HUES6 (cell line): ENCODE measurements around the gene HBB.

Experiments used
- H3K27ac ChIP-seq: 2 replicates; pipeline ENCODE4 v1.7.0; 2013; ENCODE audit warnings: low read depth, mild to moderate bottlenecking, low read length, inconsistent platforms
- H3K27me3 ChIP-seq: 2 replicates; pipeline ENCODE4 v1.6.1; 2013; ENCODE audit warnings: low read length; ENCODE audit not compliant: control insufficient read depth, insufficient read depth
- H3K36me3 ChIP-seq: 2 replicates; pipeline ENCODE4 v1.6.1; 2013; ENCODE audit warnings: low read length; ENCODE audit not compliant: control insufficient read depth, insufficient read depth
- H3K4me1 ChIP-seq: 2 replicates; pipeline ENCODE4 v1.6.1; 2013; ENCODE audit warnings: low read length; ENCODE audit not compliant: control insufficient read depth, insufficient read depth
- H3K4me3 ChIP-seq: 2 replicates; pipeline ENCODE4 v1.5.1; 2013; ENCODE audit warnings: low read depth, low read length
- H3K9ac ChIP-seq: one replicate; pipeline ENCODE4 v1.6.1; 2013; ENCODE audit warnings: mild to moderate bottlenecking, low read length
- H3K9me3 ChIP-seq: 2 replicates; pipeline ENCODE4 v1.6.1; 2013; ENCODE audit warnings: low read depth, low read length; ENCODE audit not compliant: control insufficient read depth, insufficient read depth

Gene HBB

DNA sequence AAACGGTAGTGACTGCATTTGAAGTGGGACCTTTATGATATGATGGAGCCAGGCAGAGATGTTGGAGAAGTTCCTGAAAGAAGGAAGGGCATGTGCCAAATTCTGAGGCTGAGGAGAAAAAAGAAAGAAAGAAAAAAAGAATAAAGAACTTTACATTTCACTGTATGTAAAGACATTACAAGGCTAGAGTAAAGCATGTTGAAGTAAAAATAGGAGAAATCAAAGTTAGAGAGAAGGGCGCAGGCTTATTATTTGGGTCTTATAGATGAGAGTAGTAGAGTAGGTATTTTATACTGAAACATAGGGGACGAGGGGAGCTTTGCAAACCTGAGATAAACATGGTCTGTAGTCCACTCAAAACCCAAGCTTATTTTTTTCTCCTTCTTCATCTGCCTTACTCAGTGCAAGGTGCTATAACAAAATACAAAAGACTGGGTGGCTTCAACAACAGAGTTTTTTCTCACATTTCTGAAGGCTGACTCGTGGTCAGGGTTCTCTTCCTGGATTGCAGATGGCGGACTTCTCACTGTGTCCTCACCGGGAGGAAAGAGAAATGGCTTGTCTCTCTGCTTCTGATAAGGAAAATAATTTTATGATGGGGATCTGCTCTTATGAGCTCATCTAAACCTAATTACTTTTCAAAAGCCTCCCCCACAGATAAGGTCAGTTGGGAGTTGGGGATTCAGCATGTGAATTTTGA is 20.1 kb upstream of the HBB start:
- Histone ChIP-seq H3K4me1 (no peaks in the 10 kb centered on the region), H3K36me3 (no peaks in the 10 kb centered on the region), H3K27ac (no peak overlapping the region), H3K27me3 (no peaks in the 10 kb centered on the region), H3K9me3 (no peaks in the 10 kb centered on the region), H3K9ac (no peak overlapping the region), H3K4me3 (no peak overlapping the region)

DNA sequence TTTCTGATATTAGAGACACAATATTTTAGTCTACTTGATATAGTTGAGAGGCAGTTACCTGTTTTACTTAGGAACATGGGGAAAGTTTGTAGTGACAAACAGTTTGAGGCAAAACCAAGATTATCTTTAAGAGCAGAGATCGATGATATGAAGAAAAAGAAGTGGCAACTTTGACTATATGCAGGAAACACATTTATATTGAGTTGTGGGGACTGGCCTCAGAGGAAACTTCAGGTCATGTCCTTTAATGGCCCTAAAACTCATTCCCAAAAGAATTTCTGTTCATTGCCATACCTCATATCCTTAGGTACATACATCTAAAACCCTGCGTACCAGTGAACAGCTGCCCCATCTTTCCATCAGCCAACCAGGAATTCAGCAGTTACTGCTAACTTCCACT is 18.3 kb upstream of the HBB start:
- Histone ChIP-seq H3K4me3 (no peak overlapping the region), H3K9ac (no peak overlapping the region), H3K27me3 (no peaks in the 10 kb centered on the region), H3K9me3 (no peaks in the 10 kb centered on the region), H3K4me1 (no peaks in the 10 kb centered on the region), H3K36me3 (no peaks in the 10 kb centered on the region), H3K27ac (no peak overlapping the region)

DNA sequence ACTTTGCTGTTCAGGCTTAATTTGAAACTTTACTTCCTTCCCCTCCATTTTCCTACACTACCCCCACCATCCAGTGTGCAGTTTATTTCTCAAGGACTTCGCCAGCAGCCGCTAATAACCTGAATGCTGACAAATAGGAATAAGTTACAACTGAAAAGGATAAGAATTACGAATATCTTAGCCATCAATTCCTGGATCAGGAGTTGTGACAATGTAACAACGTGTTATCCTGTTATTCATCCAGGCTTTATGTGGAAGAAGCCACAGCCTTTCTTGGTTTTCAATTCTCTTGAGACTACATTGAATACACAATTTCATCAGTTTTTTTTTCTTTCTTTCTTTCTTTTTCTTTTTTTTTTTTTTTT is 16.9 kb upstream of the HBB start:
- Histone ChIP-seq H3K4me1 (no peaks in the 10 kb centered on the region), H3K27ac (no peak overlapping the region), H3K36me3 (no peaks in the 10 kb centered on the region), H3K27me3 (no peaks in the 10 kb centered on the region), H3K9ac (no peak overlapping the region), H3K4me3 (no peak overlapping the region), H3K9me3 (no peaks in the 10 kb centered on the region)

DNA sequence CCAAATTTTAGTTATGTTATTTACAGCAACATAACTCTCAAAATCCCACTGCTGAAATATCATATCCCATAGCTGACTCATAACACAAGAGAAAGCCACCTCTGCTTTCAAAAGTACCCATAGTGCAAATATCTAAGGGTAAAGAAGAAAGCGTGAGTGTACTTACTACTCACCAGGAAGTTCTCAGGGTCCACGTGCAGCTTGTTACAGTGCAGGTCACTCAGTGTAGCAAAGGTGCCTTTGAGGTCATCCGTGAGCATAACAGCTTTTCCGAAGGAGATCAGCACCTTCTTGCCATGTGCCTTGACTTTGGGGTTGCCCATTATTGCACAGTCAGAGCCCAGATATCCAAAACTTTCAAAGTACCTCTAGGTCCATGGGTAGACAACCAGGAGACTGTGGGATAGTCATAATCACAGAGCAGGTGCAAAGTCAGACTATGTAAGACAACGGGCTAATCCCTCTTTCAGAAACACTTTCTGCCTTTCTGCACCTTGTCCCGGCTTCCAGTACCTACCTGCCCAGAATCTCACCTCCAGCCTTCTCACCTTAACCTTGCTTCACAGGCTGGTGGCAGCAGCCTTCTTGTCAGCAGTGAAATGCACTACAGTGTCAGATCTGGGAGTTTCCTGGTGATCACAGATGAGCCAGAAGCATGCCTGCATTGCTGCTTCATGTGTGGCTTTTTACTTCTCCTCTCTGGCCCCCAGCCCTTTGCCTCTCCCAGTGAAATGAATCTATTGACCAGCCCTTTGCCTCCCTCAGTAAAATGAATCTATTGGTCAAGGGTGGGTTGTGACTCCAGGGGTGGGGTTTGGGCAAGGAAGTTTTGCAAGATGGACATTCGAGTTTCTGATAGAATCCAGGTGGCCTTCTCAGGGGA is 16.3 kb upstream of the HBB start:
- Histone ChIP-seq H3K27ac (no peak overlapping the region), H3K9me3 (no peaks in the 10 kb centered on the region), H3K4me1 (no peaks in the 10 kb centered on the region), H3K36me3 (no peaks in the 10 kb centered on the region), H3K27me3 (no peaks in the 10 kb centered on the region), H3K4me3 (no peak overlapping the region), H3K9ac (no peak overlapping the region)

DNA sequence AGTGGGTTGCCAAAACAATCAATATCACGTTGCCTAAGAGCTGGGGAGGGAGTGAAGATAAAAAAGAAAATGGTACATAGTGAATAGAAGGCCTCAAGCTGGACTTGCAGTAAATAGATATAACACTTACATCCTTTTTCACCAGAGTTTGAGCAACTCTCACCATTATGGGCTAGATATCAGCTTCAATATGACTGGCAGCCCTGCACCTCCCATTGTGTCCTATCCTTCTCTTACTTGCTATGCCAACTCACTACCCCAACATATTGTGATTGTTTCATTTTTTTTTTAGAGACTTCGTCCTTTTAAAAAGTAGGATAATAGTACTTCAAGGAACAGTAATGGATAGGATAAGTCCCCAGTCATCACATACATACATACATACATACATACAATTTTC is 15.3 kb upstream of the HBB start:
- Histone ChIP-seq H3K4me3 (no peak overlapping the region), H3K36me3 (no peaks in the 10 kb centered on the region), H3K4me1 (no peaks in the 10 kb centered on the region), H3K27ac (no peak overlapping the region), H3K27me3 (no peaks in the 10 kb centered on the region), H3K9me3 (no peaks in the 10 kb centered on the region), H3K9ac (no peak overlapping the region)

DNA sequence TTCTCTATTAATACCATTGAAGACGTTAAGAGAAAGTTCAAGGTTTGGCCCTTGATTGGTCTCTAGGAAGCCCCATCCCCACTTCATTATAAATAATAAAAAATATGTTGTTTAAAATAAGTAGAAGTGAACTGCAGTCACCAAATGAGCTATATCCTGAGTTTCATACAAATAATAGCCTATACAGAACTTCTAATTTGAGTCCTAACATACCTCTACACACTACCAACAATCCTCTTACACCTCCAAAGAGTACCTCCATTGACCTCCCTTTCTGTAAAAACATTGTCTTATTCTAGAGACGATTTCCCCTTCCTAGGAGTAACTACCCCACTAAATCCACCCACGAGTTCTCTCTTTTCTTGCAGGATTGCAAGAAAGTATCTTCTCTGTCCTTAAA is 14.6 kb upstream of the HBB start:
- H3K4me1 ChIP-seq = no peaks in the 10 kb centered on the region
- H3K4me3 ChIP-seq = no peak overlapping the region
- no peak overlapping the region for H3K9ac ChIP-seq
- H3K9me3 ChIP-seq = no peaks in the 10 kb centered on the region
- H3K36me3 ChIP-seq = no peaks in the 10 kb centered on the region
- no peak overlapping the region for H3K27ac ChIP-seq
- H3K27me3 ChIP-seq = no peaks in the 10 kb centered on the region

DNA sequence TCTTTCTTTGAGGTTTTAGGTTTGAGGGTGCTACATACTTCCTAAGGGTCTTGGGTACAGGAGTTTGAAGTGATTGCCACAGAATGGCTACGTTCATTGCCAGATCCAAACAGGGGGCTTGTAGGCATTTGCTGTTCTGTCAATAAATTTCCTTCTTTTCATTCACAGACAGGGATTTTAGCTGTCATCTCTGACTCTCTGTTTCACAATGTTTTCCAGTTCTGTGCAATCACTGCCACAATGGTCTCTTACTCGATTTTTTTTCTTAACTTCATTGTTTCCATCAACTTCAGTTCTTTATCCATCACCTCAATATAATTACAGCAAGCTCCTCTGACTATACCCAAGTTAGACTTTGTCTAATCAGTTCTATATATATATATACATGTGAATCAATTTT is 13.6 kb upstream of the HBB start:
- Histone ChIP-seq H3K27me3 (no peaks in the 10 kb centered on the region), H3K4me3 (no peak overlapping the region), H3K36me3 (no peaks in the 10 kb centered on the region), H3K4me1 (no peaks in the 10 kb centered on the region), H3K9ac (no peak overlapping the region), H3K9me3 (no peaks in the 10 kb centered on the region), H3K27ac (no peak overlapping the region)

DNA sequence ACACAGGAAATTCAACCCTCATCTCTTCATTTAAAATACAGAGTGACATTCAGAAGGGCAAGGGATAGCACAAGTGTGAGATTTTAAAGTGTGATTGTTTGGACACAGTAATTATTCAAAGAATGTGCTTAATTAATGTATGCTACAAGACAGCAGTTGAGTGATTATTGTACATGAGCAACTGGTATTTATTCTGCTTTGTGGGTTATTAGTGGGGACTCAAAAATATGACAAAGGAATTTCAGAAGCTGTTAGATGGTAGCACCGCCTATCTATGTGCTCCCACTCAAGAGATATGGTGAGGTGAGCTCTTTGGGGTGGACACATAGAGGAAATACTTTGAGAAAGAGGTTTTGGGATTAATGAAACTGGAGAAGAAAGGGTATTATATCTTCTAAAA is 13.2 kb upstream of the HBB start:
- no peak overlapping the region for H3K4me3 ChIP-seq
- no peaks in the 10 kb centered on the region for H3K27me3 ChIP-seq
- H3K9me3 ChIP-seq = no peaks in the 10 kb centered on the region
- H3K9ac ChIP-seq = no peak overlapping the region
- no peak overlapping the region for H3K27ac ChIP-seq
- no peaks in the 10 kb centered on the region for H3K4me1 ChIP-seq
- H3K36me3 ChIP-seq = no peaks in the 10 kb centered on the region

DNA sequence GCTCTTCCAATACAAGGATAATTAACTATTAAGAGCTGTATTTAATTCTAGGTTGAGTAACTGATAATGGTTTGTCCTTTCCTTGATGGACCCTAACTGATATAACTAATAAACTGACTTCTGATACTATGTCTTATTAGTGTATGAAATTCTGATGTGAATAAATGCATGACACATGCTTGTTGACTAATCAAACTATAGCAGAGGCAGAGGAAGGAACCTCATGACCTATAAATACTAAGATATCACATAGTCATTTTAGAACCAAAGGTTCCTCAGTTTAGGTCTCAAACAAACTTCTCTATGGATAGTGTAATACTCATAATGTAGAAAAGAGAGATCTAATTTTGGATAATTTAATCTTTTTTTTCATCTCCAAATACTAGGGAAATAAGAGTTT is 12.2 kb upstream of the HBB start:
- no peak overlapping the region for H3K9ac ChIP-seq
- H3K27me3 ChIP-seq = no peaks in the 10 kb centered on the region
- no peaks in the 10 kb centered on the region for H3K4me1 ChIP-seq
- no peak overlapping the region for H3K27ac ChIP-seq
- H3K9me3 ChIP-seq = no peaks in the 10 kb centered on the region
- no peak overlapping the region for H3K4me3 ChIP-seq
- no peaks in the 10 kb centered on the region for H3K36me3 ChIP-seq

DNA sequence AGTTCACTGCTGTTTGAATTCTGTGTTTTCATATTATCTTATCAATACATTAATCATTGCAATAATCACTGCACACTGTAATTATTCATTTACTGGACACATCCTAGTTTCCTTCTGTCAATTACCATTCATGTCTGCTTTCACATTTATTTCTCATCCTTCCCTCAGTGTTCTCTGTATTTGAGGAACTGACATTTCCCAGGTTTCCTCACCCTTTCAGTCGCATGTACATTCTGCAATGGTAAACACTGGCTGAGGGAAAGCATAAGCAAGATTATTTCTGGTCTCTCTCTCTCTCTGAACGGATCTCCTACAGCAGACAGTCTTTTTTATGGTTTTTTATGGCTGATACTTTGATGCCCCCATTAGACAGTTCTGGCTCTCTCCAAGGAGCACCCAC is 11.6 kb upstream of the HBB start:
- H3K27ac ChIP-seq = no peak overlapping the region
- H3K4me3 ChIP-seq = no peak overlapping the region
- H3K4me1 ChIP-seq = no peaks in the 10 kb centered on the region
- H3K36me3 ChIP-seq = no peaks in the 10 kb centered on the region
- H3K9me3 ChIP-seq = no peaks in the 10 kb centered on the region
- H3K9ac ChIP-seq = no peak overlapping the region
- H3K27me3 ChIP-seq = no peaks in the 10 kb centered on the region

DNA sequence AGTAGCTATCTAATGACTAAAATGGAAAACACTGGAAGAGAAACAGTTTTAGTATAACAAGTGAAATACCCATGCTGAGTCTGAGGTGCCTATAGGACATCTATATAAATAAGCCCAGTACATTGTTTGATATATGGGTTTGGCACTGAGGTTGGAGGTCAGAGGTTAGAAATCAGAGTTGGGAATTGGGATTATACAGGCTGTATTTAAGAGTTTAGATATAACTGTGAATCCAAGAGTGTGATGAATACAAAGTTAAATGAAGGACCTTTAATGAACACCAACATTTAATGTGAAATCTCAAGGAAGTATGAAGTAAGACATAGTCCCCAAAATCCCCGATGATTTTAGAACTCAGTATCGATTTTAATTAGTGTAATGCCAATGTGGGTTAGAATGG is 10.5 kb upstream of the HBB start:
- Histone ChIP-seq H3K9ac (no peak overlapping the region), H3K9me3 (no peaks in the 10 kb centered on the region), H3K27me3 (no peaks in the 10 kb centered on the region), H3K4me3 (no peak overlapping the region), H3K36me3 (no peaks in the 10 kb centered on the region), H3K4me1 (no peaks in the 10 kb centered on the region), H3K27ac (no peak overlapping the region)
